Tibial artery (tissue), 4 donors: ENCODE results near the gene PAXX.

Source experiments
- DNase-seq, 2 donors: peaks; one replicate each; pipeline ENCODE4 v3.0.0-alpha.2; 2019
- H3K27ac ChIP-seq, 2 donors: fragments of 200-600 bp; sonication (generic) in 1 of 2; 1 replicate in 1 of 2; 2 replicates in 1 of 2; pipeline ENCODE4 v1.5.1; 2018 to 2019; ENCODE audit warnings: mild to moderate bottlenecking in 1 of 2
- H3K27me3 ChIP-seq, 2 donors: fragments of 200-600 bp; sonication (generic) in 1 of 2; one replicate each; pipeline versions ENCODE4 v1.5.1 to v1.6.0; 2016 to 2019
- H3K36me3 ChIP-seq, 3 donors: fragments of 200-600 bp; sonication (generic) in 2 of 3; one replicate each; pipeline ENCODE4 v1.5.1; 2016 to 2019; ENCODE audit warnings: mild to moderate bottlenecking in 2 of 3
- H3K4me1 ChIP-seq, 4 donors: fragments of 200-600 bp; sonication (generic) in 2 of 4; 1 replicate in 3 of 4; 2 replicates in 1 of 4; pipeline ENCODE4 v1.5.1; 2016 to 2019
- H3K4me3 ChIP-seq, 2 donors: fragments of 200-600 bp; sonication (generic) in 1 of 2; 1 replicate in 1 of 2; 2 replicates in 1 of 2; pipeline ENCODE4 v1.5.1; 2018 to 2019; ENCODE audit warnings: mild to moderate bottlenecking in 2 of 2
- H3K9me3 ChIP-seq, 3 donors: fragments of 200-600 bp; sonication (generic) in 1 of 3; one replicate each; pipeline ENCODE4 v1.5.1; 2016 to 2019
- CTCF ChIP-seq, 2 experiments: fragments of 200-600 bp in 1 of 2; fragments of 450-650 bp in 1 of 2; IDR thresholded peaks; one replicate each; pipeline ENCODE4 v1.5.1; 2017 to 2019; ENCODE audit warnings: antibody characterized with exemption in 2 of 2, mild to moderate bottlenecking in 1 of 2, moderate library complexity in 1 of 2
- intact Hi-C: fragments of 100-400 bp; cut with DNase I; formaldehyde crosslinking; loops from one replicate; pipeline ENCODE4 v1.15.0; 2023; ENCODE audit warnings: low total_unique reads

Gene PAXX

GRCh38 chr9:137028263-137029057, 36.2 kb downstream of the PAXX start:
- no peaks in the 10 kb centered on the region for H3K36me3 ChIP-seq
- peak overlapping the region; percentile 46 to 73 for H3K27ac ChIP-seq
- peak overlapping the region; percentile 57 to 60 for H3K4me3 ChIP-seq
- no peaks in the 10 kb centered on the region for H3K9me3 ChIP-seq
- peak; percentile 16 to 59 for TF ChIP-seq CTCF (IDR thresholded peaks at IDR 0.05)
- intact Hi-C loops: loop anchor here (5.0 kb wide), 2 partner anchors 76 to 186 kb away; partner anchors contain the start of genes AJM1 and LCN12
- peak; percentile 47 to 79 for DNase-seq
- H3K4me1 ChIP-seq: peaks cover 0 to 38% (median 28%) of the 10 kb centered on the region in 4 donors
- no peaks in the 10 kb centered on the region for H3K27me3 ChIP-seq

GRCh38 chr9:137029058-137029936, 37.1 kb downstream of the PAXX start:
- peak; percentile 68 to 82 for DNase-seq
- TF ChIP-seq CTCF (IDR thresholded peaks at IDR 0.05): peak; percentile 75 to 85
- intact Hi-C loops: loop anchor here (5.0 kb wide), 2 partner anchors 77 to 187 kb away; partner anchors contain the start of genes AJM1 and LCN12
- peaks cover 0 to 38% (median 28%) of the 10 kb centered on the region in 4 donors for H3K4me1 ChIP-seq
- H3K27me3 ChIP-seq: peaks cover 0 to under 1% of the 10 kb centered on the region in 2 donors
- no peak overlapping the region for H3K27ac ChIP-seq
- peak overlapping the region; percentile 57 to 60 for H3K4me3 ChIP-seq
- no peaks in the 10 kb centered on the region for H3K36me3 ChIP-seq
- H3K9me3 ChIP-seq: no peaks in the 10 kb centered on the region

- H3K36me3 ChIP-seq: no peaks in the 10 kb centered on the region
- no peaks in the 10 kb centered on the region for H3K9me3 ChIP-seq
- peaks cover 0 to 45% (median 31%) of the 10 kb centered on the region in 4 donors for H3K4me1 ChIP-seq
- no peak for DNase-seq
- intact Hi-C loops: no loop called here
- H3K27me3 ChIP-seq: peaks cover 0 to 8% of the 10 kb centered on the region in 2 donors
- TF ChIP-seq CTCF (IDR thresholded peaks at IDR 0.05): no peak
- no peak overlapping the region for H3K4me3 ChIP-seq
- no peak overlapping the region for H3K27ac ChIP-seq
Measured at GRCh38 chr9:137030006-137030405, 37.8 kb downstream of the PAXX start.

- H3K36me3 ChIP-seq: no peaks in the 10 kb centered on the region
- H3K9me3 ChIP-seq: no peaks in the 10 kb centered on the region
- no peak overlapping the region for H3K27ac ChIP-seq
- DNase-seq: no peak
- TF ChIP-seq CTCF (IDR thresholded peaks at IDR 0.05): no peak
- intact Hi-C loops: no loop called here
- H3K4me1 ChIP-seq: peaks cover 0 to 48% (median 34%) of the 10 kb centered on the region in 4 donors
- no peak overlapping the region for H3K4me3 ChIP-seq
- H3K27me3 ChIP-seq: peaks cover 0 to 13% of the 10 kb centered on the region in 2 donors
Measured at GRCh38 chr9:137030538-137031527, 38.6 kb downstream of the PAXX start.
